GM23338 (cell line): ENCODE results near the gene DLEU7. TPM values are rescaled to one million over a fixed set of nuclear protein-coding genes. Genes with fewer than 3 reads are reported as not detected.

Experiments
- ETS1 ChIP-seq: IDR thresholded peaks from 2 replicates; pipeline ENCODE4 v1.6.1; 2016; ENCODE audit warnings: antibody characterized with exemption
- EZH2 ChIP-seq: fragments of 200-600 bp; sonication (generic); IDR thresholded peaks from one replicate; pipeline ENCODE4 v1.8.0; 2017; ENCODE audit warnings: antibody characterized with exemption, mild to moderate bottlenecking, low read depth; ENCODE audit not compliant: unreplicated experiment
- JUNB ChIP-seq: IDR thresholded peaks from one replicate; pipeline ENCODE4 v1.6.1; 2016; ENCODE audit warnings: antibody characterized with exemption; ENCODE audit not compliant: unreplicated experiment
- NANOG ChIP-seq: IDR thresholded peaks from 2 replicates; pipeline ENCODE4 v1.6.1; 2016; ENCODE audit warnings: antibody characterized with exemption, borderline replicate concordance
- REST ChIP-seq: IDR thresholded peaks from one replicate; pipeline ENCODE4 v1.6.1; 2018; ENCODE audit warnings: antibody characterized with exemption; ENCODE audit not compliant: unreplicated experiment
- ZNF462 ChIP-seq: fragments of 250-450 bp; sonication (Bioruptor Pico); IDR thresholded peaks from 2 replicates; pipeline ENCODE4 v1.5.0; 2020; ENCODE audit warnings: mild to moderate bottlenecking, moderate library complexity
- polyA plus RNA-seq: library from polyadenylated mRNA; unstranded; fragments of >200 nt; fragmentation: Nextera tagmentation; extraction: Ambion mirVana; gene quantifications from 2 replicates; pipeline ENCODE4 v1.2.1, GENCODE V29; 2016
- total RNA-seq: library from RNA; depleted of rRNA; stranded (reverse); fragments of >200 nt; shearing (Covaris generic); gene quantifications from 2 replicates; pipeline ENCODE4 v1.2.3, GENCODE V29; 2014

Gene DLEU7
- total and polyA plus RNA-seq, 2 experiments from 2014 or later, result 8.7 to 11.6 TPM

- TF ChIP-seq ZNF462, result no peak
- TF ChIP-seq NANOG, result no peak
- TF ChIP-seq JUNB, result no peak
- TF ChIP-seq REST, result no peak
- no peak for TF ChIP-seq EZH2
- no peak for TF ChIP-seq ETS1
These were observed 17.5 kb downstream of the DLEU7 start (continued) for GRCh38 chr13:50826035-50826434.
